GM23338 (cell line): ENCODE measurements around the gene MEGF10. TPM values are rescaled to one million over a fixed set of nuclear protein-coding genes. Genes with fewer than 3 reads are reported as not detected.

Experiments used
- ATAC-seq: fragments of 200-7000 bp; cut with Tn5 transposase; 3 replicates; pipeline ENCODE4 v1.9.1; 2020
- DNase-seq: peaks from one replicate; pipeline ENCODE4 v3.0.0-alpha.2; 2015; ENCODE audit warnings: low spot score
- H2AFZ ChIP-seq: fragments of 200-600 bp; sonication (generic); 2 replicates; pipeline ENCODE4 v1.8.0; 2016; ENCODE audit warnings: antibody characterized with exemption, mild to moderate bottlenecking, moderate library complexity
- H3F3A ChIP-seq: fragments of 200-600 bp; sonication (generic); replicated peaks from 2 replicates; pipeline ENCODE4 v1.8.0; 2017; ENCODE audit warnings: antibody characterized with exemption, mixed run types, low read depth
- H3K27ac ChIP-seq: fragments of 200-600 bp; sonication (generic); 2 replicates; pipeline ENCODE4 v1.6.1; 2016; ENCODE audit warnings: low read depth
- H3K27me3 ChIP-seq: fragments of 200-600 bp; sonication (generic); 2 replicates; pipeline ENCODE4 v1.8.0; 2016; ENCODE audit warnings: mild to moderate bottlenecking, mixed run types, moderate library complexity; ENCODE audit not compliant: insufficient read depth
- H3K36me3 ChIP-seq: fragments of 200-600 bp; sonication (generic); 2 replicates; pipeline ENCODE4 v1.8.0; 2016; ENCODE audit warnings: mild to moderate bottlenecking; ENCODE audit not compliant: insufficient read depth
- H3K4me1 ChIP-seq: fragments of 200-600 bp; sonication (generic); 2 replicates; pipeline ENCODE4 v1.8.0; 2016; ENCODE audit warnings: mild to moderate bottlenecking, moderate library complexity; ENCODE audit not compliant: insufficient read depth
- H3K4me2 ChIP-seq: fragments of 200-600 bp; sonication (generic); 2 replicates; pipeline ENCODE4 v1.7.1; 2017; ENCODE audit warnings: mixed run types
- H3K4me3 ChIP-seq: fragments of 200-600 bp; sonication (generic); 2 replicates; pipeline ENCODE4 v1.6.1; 2016; ENCODE audit warnings: mixed run types
- H3K79me2 ChIP-seq: fragments of 200-600 bp; sonication (generic); replicated peaks from 2 replicates; pipeline ENCODE4 v1.8.0; 2017; ENCODE audit warnings: mild to moderate bottlenecking; ENCODE audit not compliant: insufficient read depth
- H3K9me2 ChIP-seq: fragments of 200-600 bp; sonication (generic); 2 replicates; pipeline ENCODE4 v1.8.0; 2017; ENCODE audit not compliant: insufficient read depth
- H4K20me1 ChIP-seq: fragments of 200-600 bp; sonication (generic); replicated peaks from 2 replicates; pipeline ENCODE4 v1.8.0; 2017; ENCODE audit warnings: mild to moderate bottlenecking; ENCODE audit not compliant: insufficient read depth
- H3K27ac Mint-ChIP-seq: 2 replicates; pipeline ENCODE4 v1.8.0; 2020; ENCODE audit warnings: inconsistent platforms, mild to moderate bottlenecking, moderate library complexity, mixed read lengths
- H3K27me3 Mint-ChIP-seq: 3 replicates; pipeline ENCODE4 v1.8.0; 2022; ENCODE audit warnings: low read depth, mild to moderate bottlenecking, moderate library complexity, mixed read lengths, inconsistent platforms; ENCODE audit not compliant: insufficient read depth, poor library complexity
- H3K36me3 Mint-ChIP-seq: 3 replicates; pipeline ENCODE4 v1.8.0; 2021; ENCODE audit warnings: low read depth, mild to moderate bottlenecking, inconsistent platforms, moderate library complexity, mixed read lengths
- H3K4me1 Mint-ChIP-seq: 3 replicates; pipeline ENCODE4 v1.8.0; 2020; ENCODE audit warnings: mild to moderate bottlenecking, inconsistent platforms, mixed read lengths
- H3K4me3 Mint-ChIP-seq: 3 replicates; pipeline ENCODE4 v1.8.0; 2021; ENCODE audit warnings: moderate library complexity, mild to moderate bottlenecking, inconsistent platforms, mixed read lengths
- H3K9me3 Mint-ChIP-seq: 3 replicates; pipeline ENCODE4 v1.8.0; 2020; ENCODE audit warnings: moderate library complexity, mild to moderate bottlenecking, inconsistent platforms, mixed read lengths
- CREB1 ChIP-seq: fragments of 250-450 bp; sonication (Bioruptor Pico); IDR thresholded peaks from 2 replicates; pipeline ENCODE4 v1.5.0; 2020; ENCODE audit warnings: low read depth, mild to moderate bottlenecking, moderate library complexity
- CTCF ChIP-seq, 2 experiments: fragments of 200-600 bp in 1 of 2; sonication (generic) in 1 of 2; conservative IDR thresholded peaks; 2 replicates each; pipeline versions ENCODE4 v1.5.1 to v1.6.1; 2016 to 2017; ENCODE audit warnings: antibody characterized with exemption in 2 of 2, low read depth in 2 of 2, mild to moderate bottlenecking in 2 of 2, moderate library complexity in 1 of 2
- ETS1 ChIP-seq: IDR thresholded peaks from 2 replicates; pipeline ENCODE4 v1.6.1; 2016; ENCODE audit warnings: antibody characterized with exemption
- EZH2 ChIP-seq: fragments of 200-600 bp; sonication (generic); IDR thresholded peaks from one replicate; pipeline ENCODE4 v1.8.0; 2017; ENCODE audit warnings: antibody characterized with exemption, mild to moderate bottlenecking, low read depth; ENCODE audit not compliant: unreplicated experiment
- EZH2phosphoT487 ChIP-seq: fragments of 200-600 bp; sonication (generic); IDR thresholded peaks from one replicate; pipeline ENCODE4 v1.8.1; 2018; ENCODE audit warnings: antibody characterized with exemption; ENCODE audit not compliant: unreplicated experiment
- JUNB ChIP-seq: IDR thresholded peaks from one replicate; pipeline ENCODE4 v1.6.1; 2016; ENCODE audit warnings: antibody characterized with exemption; ENCODE audit not compliant: unreplicated experiment
- NANOG ChIP-seq: IDR thresholded peaks from 2 replicates; pipeline ENCODE4 v1.6.1; 2016; ENCODE audit warnings: antibody characterized with exemption, borderline replicate concordance
- POLR2AphosphoS5 ChIP-seq: IDR thresholded peaks from 2 replicates; pipeline ENCODE4 v1.6.1; 2016; ENCODE audit warnings: antibody characterized with exemption, low read depth
- REST ChIP-seq: IDR thresholded peaks from one replicate; pipeline ENCODE4 v1.6.1; 2018; ENCODE audit warnings: antibody characterized with exemption; ENCODE audit not compliant: unreplicated experiment
- STAT1 ChIP-seq: IDR thresholded peaks from one replicate; pipeline ENCODE4 v1.6.1; 2016; ENCODE audit warnings: antibody characterized with exemption; ENCODE audit not compliant: unreplicated experiment
- ZNF114 ChIP-seq: fragments of 250-450 bp; sonication (Bioruptor Pico); IDR thresholded peaks from 2 replicates; pipeline ENCODE4 v1.5.0; 2020; ENCODE audit warnings: mild to moderate bottlenecking, moderate library complexity
- ZNF331 ChIP-seq: fragments of 250-450 bp; sonication (Bioruptor Pico); IDR thresholded peaks from 2 replicates; pipeline ENCODE4 v1.5.0; 2020; ENCODE audit warnings: low read depth, mild to moderate bottlenecking, moderate library complexity
- ZNF462 ChIP-seq: fragments of 250-450 bp; sonication (Bioruptor Pico); IDR thresholded peaks from 2 replicates; pipeline ENCODE4 v1.5.0; 2020; ENCODE audit warnings: mild to moderate bottlenecking, moderate library complexity
- polyA plus RNA-seq: library from polyadenylated mRNA; unstranded; fragments of >200 nt; fragmentation: Nextera tagmentation; extraction: Ambion mirVana; gene quantifications from 2 replicates; pipeline ENCODE4 v1.2.1, GENCODE V29; 2016
- total RNA-seq: library from RNA; depleted of rRNA; stranded (reverse); fragments of >200 nt; shearing (Covaris generic); gene quantifications from 2 replicates; pipeline ENCODE4 v1.2.3, GENCODE V29; 2014

Gene MEGF10
- total and polyA plus RNA-seq, 2 experiments from 2014 or later, result 4.5 to 28.3 TPM

- no peaks in the 10 kb centered on the region for H3K79me2 ChIP-seq
- H3F3A ChIP-seq, result no peaks in the 10 kb centered on the region
- DNase-seq (no peak), ATAC-seq (no peak)
- no peaks in the 10 kb centered on the region for H3K9me2 ChIP-seq
- no peaks in the 10 kb centered on the region; the same call in 1 of the 2 replicates for H3K4me1 ChIP-seq
- H4K20me1 ChIP-seq, result no peaks in the 10 kb centered on the region
- peaks cover 8% of the 10 kb centered on the region; the same call in 2 of the 3 replicates for H3K4me1 Mint-ChIP-seq
- H3K27me3 ChIP-seq, result no peaks in the 10 kb centered on the region
- TF ChIP-seq ZNF331 (CRISPR knock-in tag), result no peak
- no peak for TF ChIP-seq ZNF462 (CRISPR knock-in tag)
- no peak for TF ChIP-seq ETS1
- no peak for TF ChIP-seq NANOG
- TF ChIP-seq CTCF (conservative IDR thresholded peaks at IDR 0.05; ENCODE audit: low read depth in 2 of 2), result no peak
- TF ChIP-seq EZH2phosphoT487, result no peak
- no peak for TF ChIP-seq JUNB
- TF ChIP-seq ZNF114, result no peak
- TF ChIP-seq STAT1, result no peak
- TF ChIP-seq CREB1 (CRISPR knock-in tag), result no peak
- no peak for TF ChIP-seq POLR2AphosphoS5
- no peak for TF ChIP-seq REST
- no peak for TF ChIP-seq EZH2
- peaks cover 3% of the 10 kb centered on the region for H3K27me3 Mint-ChIP-seq
- H3K4me3 Mint-ChIP-seq, result no peak overlapping the region
- no peaks in the 10 kb centered on the region for H3K9me3 Mint-ChIP-seq
- no peak overlapping the region for H3K27ac Mint-ChIP-seq
- no peak overlapping the region for H3K4me2 ChIP-seq
- no peaks in the 10 kb centered on the region for H3K36me3 Mint-ChIP-seq
- no peak overlapping the region for H3K27ac ChIP-seq
- no peak overlapping the region for H3K4me3 ChIP-seq
- H2AFZ ChIP-seq, result peak overlapping the region; percentile 47; the same call in 1 of the 2 replicates
- H3K36me3 ChIP-seq, result no peaks in the 10 kb centered on the region
Measured at GRCh38 chr5:127508644-127509373, 218.2 kb downstream of the MEGF10 start.
